ENCODE results near the gene PTGFRN.
A peak's percentile ranks its signal among the peaks of the same experiment; 100 is the strongest.

PTGFRN gene

GRCh38 chr1:116913941-116914340 lies 4.2 kb downstream of the PTGFRN start:
- no peak for ATAC-seq (ENCODE audit: low read depth)
- H3K27ac ChIP-seq (ENCODE audit: poor library complexity, severe bottlenecking): no peak overlapping the region
- no peak for TF ChIP-seq CTCF (IDR thresholded peaks at IDR 0.05; ENCODE audit: poor library complexity, severe bottlenecking)
- H3K36me3 ChIP-seq (ENCODE audit: low read depth): peaks cover 4% of the 10 kb centered on the region; the same call in 1 of the 2 replicates
- DNase-seq (ENCODE audit: low spot score): no peak
- no peak overlapping the region for H3K4me3 ChIP-seq (ENCODE audit: severe bottlenecking)
- H3K9me3 ChIP-seq (ENCODE audit: severe bottlenecking): no peaks in the 10 kb centered on the region
- no peaks in the 10 kb centered on the region for H3K27me3 ChIP-seq (ENCODE audit: insufficient read depth, poor library complexity, severe bottlenecking)
- H3K4me1 ChIP-seq (ENCODE audit: insufficient read depth, poor library complexity, severe bottlenecking): peaks cover 59% of the 10 kb centered on the region

DNA sequence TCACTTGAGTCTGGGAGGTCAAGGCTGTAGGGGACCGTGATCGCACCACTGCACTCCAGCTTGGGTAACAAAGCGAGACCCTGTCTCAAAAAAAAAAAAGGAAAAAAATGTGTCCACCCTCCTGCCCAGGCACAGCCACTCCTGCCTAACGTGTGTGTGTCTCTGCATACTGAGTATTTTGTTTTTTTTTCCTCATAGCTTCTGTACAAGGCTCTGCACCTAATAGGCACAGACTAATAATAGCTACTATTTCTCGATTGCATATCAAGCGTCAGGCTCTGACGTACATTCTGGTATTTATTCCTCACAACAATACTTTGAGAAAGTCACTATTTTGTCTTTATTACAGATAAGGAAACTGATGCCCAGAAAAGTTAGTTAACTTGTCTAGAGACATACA lies 5.0 kb downstream of the PTGFRN start:
- ATAC-seq (ENCODE audit: low read depth) (no peak), DNase-seq (ENCODE audit: low spot score) (no peak)
- H3K36me3 ChIP-seq (ENCODE audit: low read depth): peaks cover 4% of the 10 kb centered on the region; the same call in 1 of the 2 replicates
- H3K9me3 ChIP-seq (ENCODE audit: severe bottlenecking): no peaks in the 10 kb centered on the region
- TF ChIP-seq CTCF (IDR thresholded peaks at IDR 0.05; ENCODE audit: poor library complexity, severe bottlenecking): no peak
- H3K4me3 ChIP-seq (ENCODE audit: severe bottlenecking): no peak overlapping the region
- no peaks in the 10 kb centered on the region for H3K27me3 ChIP-seq (ENCODE audit: insufficient read depth, poor library complexity, severe bottlenecking)
- no peak overlapping the region for H3K27ac ChIP-seq (ENCODE audit: poor library complexity, severe bottlenecking)
- H3K4me1 ChIP-seq (ENCODE audit: insufficient read depth, poor library complexity, severe bottlenecking): peaks cover 59% of the 10 kb centered on the region

GRCh38 chr1:116915086-116915661 lies 5.5 kb downstream of the PTGFRN start:
- no peaks in the 10 kb centered on the region for H3K9me3 ChIP-seq (ENCODE audit: severe bottlenecking)
- H3K4me1 ChIP-seq (ENCODE audit: insufficient read depth, poor library complexity, severe bottlenecking): peaks cover 64% of the 10 kb centered on the region
- H3K27ac ChIP-seq (ENCODE audit: poor library complexity, severe bottlenecking): peak overlapping the region; percentile 19
- DNase-seq (ENCODE audit: low spot score): no peak
- H3K36me3 ChIP-seq (ENCODE audit: low read depth): peaks cover 4% of the 10 kb centered on the region; the same call in 1 of the 2 replicates
- no peaks in the 10 kb centered on the region for H3K27me3 ChIP-seq (ENCODE audit: insufficient read depth, poor library complexity, severe bottlenecking)
- no peak overlapping the region for H3K4me3 ChIP-seq (ENCODE audit: severe bottlenecking)
- peak; percentile 41 for ATAC-seq (ENCODE audit: low read depth)
- no peak for TF ChIP-seq CTCF (IDR thresholded peaks at IDR 0.05; ENCODE audit: poor library complexity, severe bottlenecking)

- Histone ChIP-seq H3K4me3 (ENCODE audit: severe bottlenecking) (no peak overlapping the region), H3K9me3 (ENCODE audit: severe bottlenecking) (no peaks in the 10 kb centered on the region), H3K27me3 (ENCODE audit: insufficient read depth, poor library complexity, severe bottlenecking) (no peaks in the 10 kb centered on the region), H3K4me1 (ENCODE audit: insufficient read depth, poor library complexity, severe bottlenecking) (peaks cover 66% of the 10 kb centered on the region), H3K27ac (ENCODE audit: poor library complexity, severe bottlenecking) (peak overlapping the region; percentile 19), H3K36me3 (ENCODE audit: low read depth) (peaks cover 4% of the 10 kb centered on the region; the same call in 1 of the 2 replicates)
- DNase-seq (ENCODE audit: low spot score) (no peak), ATAC-seq (ENCODE audit: low read depth) (no peak)
- TF ChIP-seq CTCF (IDR thresholded peaks at IDR 0.05; ENCODE audit: poor library complexity, severe bottlenecking): no peak
These were observed 6.3 kb downstream of the PTGFRN start for GRCh38 chr1:116916002-116916401.

All from RWPE2 (cell line).